AG04450 (cell line): ENCODE data around the gene PHACTR4. TPM values are rescaled to one million over a fixed set of nuclear protein-coding genes. Genes with fewer than 3 reads are reported as not detected.

ENCODE experiments used
- CTCF ChIA-PET: fragments of 300-600, 350-600 bp; formaldehyde crosslinking; extraction: SDS; loops from one replicate; lab custom pipeline; 2022; ENCODE audit warnings: antibody characterized with exemption, inconsistent platforms; lab: Charles Lee
- POLR2A ChIA-PET: fragments of 350-600 bp; formaldehyde crosslinking; extraction: SDS; loops from one replicate; lab custom pipeline; 2021; ENCODE audit warnings: antibody characterized with exemption, inconsistent platforms; lab: Yijun Ruan, JAX
- DNase-seq: peaks from one replicate; pipeline ENCODE4 v3.0.0-alpha.2; 2011; ENCODE audit warnings: low read depth, low spot score
- H3K27ac ChIP-seq: one replicate; pipeline ENCODE4 v1.5.1; 2012; ENCODE audit warnings: low read depth, low read length, control low read depth
- H3K27me3 ChIP-seq: one replicate; pipeline ENCODE4 v1.6.0; 2012; ENCODE audit warnings: low read length; ENCODE audit not compliant: control insufficient read depth, insufficient read depth
- H3K4me3 ChIP-seq: 2 replicates; pipeline ENCODE4 v1.5.1; 2011; ENCODE audit warnings: mild to moderate bottlenecking, low read depth, low read length, control low read depth
- H3K9me3 ChIP-seq: 2 replicates; pipeline ENCODE4 v1.5.1; 2012; ENCODE audit warnings: low read length; ENCODE audit not compliant: control insufficient read depth, insufficient read depth
- polyA plus RNA-seq: library from polyadenylated mRNA; depleted of rRNA; stranded (reverse); fragments of >200 nt; gene quantifications from 2 replicates; pipeline ENCODE4 v1.2.3, GENCODE V29; 2011
- TF ChIP-seq, protein P1 (sequence below): IDR thresholded peaks from 2 replicates; pipeline ENCODE4 v1.5.1; 2011; ENCODE audit warnings: low read depth, low read length, control low read depth, inconsistent platforms

PHACTR4 gene
- polyA plus RNA-seq, 1 experiment, result 12.3 TPM

DNA sequence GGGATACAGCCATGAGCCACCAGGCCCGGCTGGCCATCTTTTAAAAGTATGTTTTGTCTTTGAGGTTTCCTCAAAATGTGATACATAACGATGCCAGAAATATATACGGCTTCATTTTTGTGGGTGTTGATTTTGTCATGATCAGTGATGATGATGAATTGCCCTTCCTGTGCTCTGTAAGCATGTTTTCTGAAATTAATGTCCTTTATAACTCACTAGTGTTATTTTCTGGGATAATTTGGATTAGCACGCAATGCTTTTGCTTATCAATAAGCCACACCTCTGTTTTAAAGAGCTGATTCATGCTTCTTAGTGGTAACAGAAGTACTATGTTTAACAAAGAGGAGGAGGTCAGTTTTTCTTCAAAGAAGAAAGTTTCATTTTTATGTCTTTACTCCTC, 25.6 kb downstream of the PHACTR4 start:
- Histone ChIP-seq H3K27ac (no peak overlapping the region), H3K9me3 (no peaks in the 10 kb centered on the region), H3K27me3 (no peaks in the 10 kb centered on the region), H3K4me3 (no peak overlapping the region)
- DNase-seq, result no peak
- TF ChIP-seq, protein P1, sequence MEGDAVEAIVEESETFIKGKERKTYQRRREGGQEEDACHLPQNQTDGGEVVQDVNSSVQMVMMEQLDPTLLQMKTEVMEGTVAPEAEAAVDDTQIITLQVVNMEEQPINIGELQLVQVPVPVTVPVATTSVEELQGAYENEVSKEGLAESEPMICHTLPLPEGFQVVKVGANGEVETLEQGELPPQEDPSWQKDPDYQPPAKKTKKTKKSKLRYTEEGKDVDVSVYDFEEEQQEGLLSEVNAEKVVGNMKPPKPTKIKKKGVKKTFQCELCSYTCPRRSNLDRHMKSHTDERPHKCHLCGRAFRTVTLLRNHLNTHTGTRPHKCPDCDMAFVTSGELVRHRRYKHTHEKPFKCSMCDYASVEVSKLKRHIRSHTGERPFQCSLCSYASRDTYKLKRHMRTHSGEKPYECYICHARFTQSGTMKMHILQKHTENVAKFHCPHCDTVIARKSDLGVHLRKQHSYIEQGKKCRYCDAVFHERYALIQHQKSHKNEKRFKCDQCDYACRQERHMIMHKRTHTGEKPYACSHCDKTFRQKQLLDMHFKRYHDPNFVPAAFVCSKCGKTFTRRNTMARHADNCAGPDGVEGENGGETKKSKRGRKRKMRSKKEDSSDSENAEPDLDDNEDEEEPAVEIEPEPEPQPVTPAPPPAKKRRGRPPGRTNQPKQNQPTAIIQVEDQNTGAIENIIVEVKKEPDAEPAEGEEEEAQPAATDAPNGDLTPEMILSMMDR, result no peak
- POLR2A ChIA-PET, result interaction anchor here (0.7 kb wide), 1 partner anchor 46 kb away, joined by 4 read pairs; no protein-coding TSS in a partner anchor
- CTCF ChIA-PET, result no interaction called here

DNA sequence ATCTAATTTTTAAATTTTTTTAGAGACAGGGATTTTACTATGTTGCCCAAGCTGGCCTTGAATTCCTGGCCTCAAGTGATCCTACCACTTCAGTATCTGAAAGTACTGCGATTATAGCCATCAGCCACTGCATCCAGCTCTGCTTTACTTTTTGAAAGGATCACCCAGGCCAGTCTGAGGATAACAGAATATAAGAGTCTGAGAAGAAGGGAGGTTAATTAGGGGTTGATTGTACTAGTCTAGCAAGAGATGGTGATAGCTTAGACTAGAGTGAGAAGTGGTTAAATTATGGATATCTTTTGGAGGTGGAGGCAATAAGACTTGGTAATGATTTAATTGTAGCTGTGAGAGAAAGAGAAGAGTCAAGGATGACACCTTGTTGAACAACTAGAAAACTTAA, 32.2 kb downstream of the PHACTR4 start:
- Histone ChIP-seq H3K27ac (no peak overlapping the region), H3K9me3 (no peaks in the 10 kb centered on the region), H3K27me3 (no peaks in the 10 kb centered on the region), H3K4me3 (no peak overlapping the region)
- TF ChIP-seq, protein P1, result no peak
- DNase-seq, result no peak
- CTCF ChIA-PET, result interaction anchor here (0.5 to 2.4 kb wide), 2 partner anchors 153 to 217 kb away, joined by 4 to 10 read pairs; no protein-coding TSS in a partner anchor
- POLR2A ChIA-PET, result no interaction called here

DNA sequence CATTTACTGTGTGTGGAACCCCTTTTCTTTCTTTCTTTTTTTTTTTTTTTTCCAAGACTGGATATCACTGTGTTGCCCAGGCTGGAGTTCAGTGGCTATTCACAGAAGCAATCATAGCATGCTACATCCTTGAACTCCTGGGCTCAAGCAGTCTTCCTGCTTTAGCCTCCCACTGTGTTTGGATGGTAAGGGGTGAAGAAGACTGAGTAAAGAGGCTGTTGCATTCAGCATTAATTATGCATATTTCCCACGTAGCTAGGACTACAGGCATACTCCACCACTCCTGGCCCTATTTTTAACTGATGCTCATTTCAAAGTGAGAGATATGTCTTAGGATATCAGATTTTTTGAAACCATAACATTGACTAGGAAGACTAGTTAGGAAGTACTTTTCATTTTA, 39.5 kb downstream of the PHACTR4 start:
- POLR2A ChIA-PET, result no interaction called here
- CTCF ChIA-PET, result interaction anchor here (0.8 to 1.9 kb wide), 14 partner anchors 9 to 194 kb away, joined by 3 to 26 read pairs (median 4); no protein-coding TSS in a partner anchor

DNA sequence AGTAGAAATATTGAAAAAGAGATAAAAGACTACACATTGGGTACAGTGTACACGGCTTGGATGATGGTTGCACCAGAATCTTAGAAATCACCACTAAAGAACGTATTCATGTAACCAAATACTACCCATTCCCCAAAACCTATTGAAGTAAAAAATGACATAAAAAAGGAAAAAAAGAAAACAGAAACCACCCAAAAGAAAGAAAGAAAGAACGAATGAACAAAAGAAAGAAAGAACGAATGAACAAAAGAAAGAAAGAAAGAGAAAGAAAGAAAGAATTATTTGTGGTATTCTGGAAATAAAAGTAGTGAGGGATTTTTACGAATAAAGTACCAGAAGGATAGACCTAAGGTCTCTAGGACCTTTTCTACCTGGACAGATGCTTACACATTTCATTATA, 42.1 kb downstream of the PHACTR4 start:
- no peak overlapping the region for H3K4me3 ChIP-seq
- no peak overlapping the region for H3K27ac ChIP-seq
- H3K27me3 ChIP-seq, result no peaks in the 10 kb centered on the region
- ChIA-PET POLR2A (no interaction called here), CTCF (interaction anchor here (0.6 to 1.5 kb wide), 4 partner anchors 53 to 343 kb away, joined by 3 to 5 read pairs (median 4); no protein-coding TSS in a partner anchor)
- H3K9me3 ChIP-seq, result no peaks in the 10 kb centered on the region
- no peak for DNase-seq
- TF ChIP-seq, protein P1, result no peak

More for the DNA sequence above, 39.5 kb downstream of the PHACTR4 start:
- Histone ChIP-seq H3K27ac (no peak overlapping the region), H3K9me3 (no peaks in the 10 kb centered on the region), H3K4me3 (no peak overlapping the region), H3K27me3 (no peaks in the 10 kb centered on the region)
- DNase-seq, result no peak
- TF ChIP-seq, protein P1, result no peak

DNA sequence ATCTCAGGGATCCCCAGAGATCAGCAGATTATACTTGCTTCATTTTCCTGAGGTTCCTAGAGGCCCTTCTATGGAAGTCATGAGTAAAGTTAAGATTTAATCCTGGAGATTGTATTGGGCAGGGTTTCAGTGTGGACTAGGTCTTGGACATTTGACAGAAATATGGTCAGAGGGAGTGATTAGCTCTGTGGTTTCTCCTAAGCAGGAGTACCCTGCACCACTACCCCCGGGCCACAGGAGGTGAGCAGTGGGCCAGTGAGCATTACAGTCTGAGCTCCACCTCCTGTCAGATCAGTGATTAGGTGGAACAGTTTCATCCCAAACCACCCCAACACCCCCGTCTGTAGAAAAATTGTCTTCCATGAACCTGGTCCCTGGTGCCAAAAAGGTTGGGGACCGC, 43.2 kb downstream of the PHACTR4 start:
- DNase-seq, result no peak
- CTCF ChIA-PET, result no interaction called here
- no peaks in the 10 kb centered on the region for H3K9me3 ChIP-seq
- H3K27me3 ChIP-seq, result no peaks in the 10 kb centered on the region
- no peak overlapping the region for H3K27ac ChIP-seq
- H3K4me3 ChIP-seq, result no peak overlapping the region
- POLR2A ChIA-PET, result no interaction called here
- TF ChIP-seq, protein P1, result no peak
